Stimulated activated naive B cell treated with anti-CD40 and anti-IgM and Interleukin-4, amounts not matched to agents 10 μg/mL and 1 μg/mL and 100 μg/mL, for 72 hours (primary cell): ENCODE measurements around the gene SLC26A8.

Source experiments
- ATAC-seq, 2 donors: fragments of 150-1000 bp; cut with Tn5 transposase; replicated peaks; 2 replicates each; pipeline ENCODE4 v1.10.0; 2021; ENCODE audit warnings: moderate library complexity in 1 of 2
- DNase-seq: peaks from one replicate; pipeline ENCODE4 v3.0.0; 2021
- H3K27ac Mint-ChIP-seq: one replicate; pipeline ENCODE4 v1.8.0; 2022; ENCODE audit warnings: mild to moderate bottlenecking, mixed read lengths
- H3K27me3 Mint-ChIP-seq, 2 donors: one replicate each; pipeline ENCODE4 v1.8.0; 2022; ENCODE audit warnings: mixed read lengths in 2 of 2
- H3K36me3 Mint-ChIP-seq, 2 donors: one replicate each; pipeline ENCODE4 v1.8.0; 2022; ENCODE audit warnings: mixed read lengths in 2 of 2, mild to moderate bottlenecking in 1 of 2
- H3K4me1 Mint-ChIP-seq, 2 donors: one replicate each; pipeline ENCODE4 v1.8.0; 2022; ENCODE audit warnings: mixed read lengths in 2 of 2, mild to moderate bottlenecking in 1 of 2
- H3K4me3 Mint-ChIP-seq, 2 donors: one replicate each; pipeline ENCODE4 v1.8.0; 2022; ENCODE audit warnings: mild to moderate bottlenecking in 2 of 2, mixed read lengths in 2 of 2, moderate library complexity in 1 of 2
- H3K9me3 Mint-ChIP-seq, 2 donors: one replicate each; pipeline ENCODE4 v1.8.0; 2022; ENCODE audit warnings: mixed read lengths in 2 of 2, mild to moderate bottlenecking in 1 of 2

SLC26A8 gene

DNA sequence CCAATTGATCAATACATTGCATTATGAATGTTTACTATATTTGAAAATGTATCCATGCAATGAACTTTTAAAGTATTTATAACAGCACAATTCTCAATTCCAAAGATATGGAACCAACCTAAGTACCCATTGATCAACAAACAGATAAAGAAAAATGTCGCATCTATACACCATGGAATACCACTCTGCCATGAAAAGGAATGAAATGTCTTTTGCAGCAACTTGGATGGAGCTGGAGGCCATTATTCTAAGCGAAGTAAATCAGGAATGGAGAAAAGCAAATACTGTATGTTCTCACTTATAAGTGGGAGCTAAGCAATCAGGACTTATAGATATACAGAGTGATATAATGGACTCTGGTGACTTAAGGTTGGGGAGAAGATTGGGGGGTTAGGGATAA lies 126.4 kb downstream of the SLC26A8 start:
- Mint-ChIP-seq H3K27ac (no peak overlapping the region), H3K27me3 (no peaks in the 10 kb centered on the region), H3K4me3 (no peak overlapping the region), H3K4me1 (peaks cover 20 to 29% of the 10 kb centered on the region in 2 donors), H3K9me3 (peaks cover 4% of the 10 kb centered on the region in 2 donors), H3K36me3 (peaks cover 27 to 48% of the 10 kb centered on the region in 2 donors)
- ATAC-seq (no peak), DNase-seq (no peak)

DNA sequence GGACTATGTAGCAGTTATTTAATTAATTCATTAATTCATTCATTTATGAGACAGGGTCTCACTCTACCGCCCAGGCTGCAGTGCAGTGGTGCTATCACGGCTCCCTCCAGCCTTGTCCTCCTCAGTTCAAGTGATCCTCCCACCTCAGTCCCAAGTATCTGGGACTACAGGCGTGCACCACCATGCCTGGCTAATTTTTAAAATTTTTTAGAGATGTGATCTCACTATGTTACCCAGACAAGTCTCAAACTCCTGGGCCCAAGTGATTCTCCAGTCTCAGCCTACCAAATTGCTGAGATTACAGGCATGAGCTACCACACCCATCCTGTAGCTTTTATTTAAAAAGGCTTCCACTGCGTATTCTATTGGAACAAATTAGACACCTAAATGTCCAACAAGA lies 127.0 kb downstream of the SLC26A8 start:
- Mint-ChIP-seq H3K27me3 (no peaks in the 10 kb centered on the region), H3K4me1 (peaks cover 20 to 31% of the 10 kb centered on the region in 2 donors), H3K27ac (no peak overlapping the region), H3K4me3 (no peak overlapping the region), H3K9me3 (peaks cover 4% of the 10 kb centered on the region in 2 donors), H3K36me3 (peaks cover 27 to 53% of the 10 kb centered on the region in 2 donors)
- ATAC-seq, result no peak
- no peak for DNase-seq

DNA sequence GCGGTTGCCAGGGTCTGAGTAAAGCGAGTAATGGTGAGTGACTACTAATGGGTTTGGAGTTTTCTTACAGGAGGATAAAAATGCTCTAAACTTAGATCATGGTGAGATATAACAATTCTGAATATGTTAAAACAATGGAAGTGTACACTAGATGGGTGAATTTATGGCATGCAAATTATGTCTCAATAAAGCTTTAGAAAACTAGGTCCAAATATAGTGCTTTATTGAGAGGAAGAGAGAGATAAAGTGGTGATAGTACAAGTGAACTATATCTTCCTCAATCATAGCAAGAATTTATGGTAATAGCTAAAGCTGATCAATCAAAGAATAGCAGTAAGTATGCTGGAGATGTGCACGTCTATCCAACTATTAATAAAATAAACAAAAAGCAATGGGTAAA lies 127.4 kb downstream of the SLC26A8 start:
- Mint-ChIP-seq H3K4me1 (peaks cover 20 to 31% of the 10 kb centered on the region in 2 donors), H3K27ac (no peak overlapping the region)
- no peak for DNase-seq

DNA sequence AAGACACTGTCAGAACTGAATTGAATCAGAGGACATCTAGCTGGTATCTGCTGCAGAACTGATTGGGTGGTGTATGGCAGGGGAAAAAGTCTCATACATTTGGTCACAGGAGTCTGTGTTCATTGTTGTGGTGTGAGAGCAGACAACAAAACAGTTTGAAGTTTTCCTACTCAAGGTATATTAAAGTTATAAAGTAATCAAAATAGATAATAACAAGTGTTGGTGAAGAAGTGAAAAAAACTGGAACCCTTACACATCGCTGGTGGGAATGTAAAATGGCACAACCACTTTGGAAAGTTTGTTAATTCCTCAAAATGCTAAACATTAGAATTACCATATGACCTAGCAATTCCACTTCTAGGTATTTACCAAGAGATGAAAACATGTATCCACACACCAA lies 128.2 kb downstream of the SLC26A8 start:
- DNase-seq (no peak), ATAC-seq (no peak)
- peaks cover 4% of the 10 kb centered on the region in 2 donors for H3K9me3 Mint-ChIP-seq
- no peak overlapping the region for H3K4me3 Mint-ChIP-seq
- peaks cover 20 to 31% of the 10 kb centered on the region in 2 donors for H3K4me1 Mint-ChIP-seq
- H3K27me3 Mint-ChIP-seq, result no peaks in the 10 kb centered on the region
- H3K36me3 Mint-ChIP-seq, result peaks cover 27 to 54% of the 10 kb centered on the region in 2 donors
- H3K27ac Mint-ChIP-seq, result no peak overlapping the region

More for the DNA sequence above, 127.4 kb downstream of the SLC26A8 start:
- H3K9me3 Mint-ChIP-seq, result peaks cover 4% of the 10 kb centered on the region in 2 donors
- ATAC-seq, result no peak
- no peak overlapping the region for H3K4me3 Mint-ChIP-seq
- peaks cover 27 to 55% of the 10 kb centered on the region in 2 donors for H3K36me3 Mint-ChIP-seq
- no peaks in the 10 kb centered on the region for H3K27me3 Mint-ChIP-seq

DNA sequence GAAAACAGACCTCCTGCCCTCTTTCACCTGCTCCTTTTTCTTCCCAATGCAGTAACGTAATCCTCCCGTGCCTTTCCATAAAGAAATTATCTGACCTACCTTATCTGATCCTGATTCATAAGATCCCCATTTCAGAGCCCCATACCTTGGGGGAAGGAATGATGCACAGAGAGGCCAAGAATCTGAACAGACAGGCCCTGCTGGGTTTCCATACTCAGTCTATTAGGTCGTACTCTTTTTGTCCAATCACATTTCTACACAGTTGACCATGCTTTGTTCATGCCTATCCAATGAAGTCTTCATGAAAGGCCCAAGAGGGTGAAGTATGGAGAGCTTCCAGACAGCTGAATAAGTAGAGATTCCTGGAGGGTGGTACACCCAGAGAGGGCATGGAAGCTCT lies 128.9 kb downstream of the SLC26A8 start:
- Mint-ChIP-seq H3K4me1 (peaks cover 20 to 31% of the 10 kb centered on the region in 2 donors), H3K36me3 (peaks cover 28 to 51% of the 10 kb centered on the region in 2 donors), H3K9me3 (peaks cover 4% of the 10 kb centered on the region in 2 donors), H3K27ac (no peak overlapping the region), H3K27me3 (no peaks in the 10 kb centered on the region), H3K4me3 (no peak overlapping the region)
- ATAC-seq (no peak), DNase-seq (no peak)

DNA sequence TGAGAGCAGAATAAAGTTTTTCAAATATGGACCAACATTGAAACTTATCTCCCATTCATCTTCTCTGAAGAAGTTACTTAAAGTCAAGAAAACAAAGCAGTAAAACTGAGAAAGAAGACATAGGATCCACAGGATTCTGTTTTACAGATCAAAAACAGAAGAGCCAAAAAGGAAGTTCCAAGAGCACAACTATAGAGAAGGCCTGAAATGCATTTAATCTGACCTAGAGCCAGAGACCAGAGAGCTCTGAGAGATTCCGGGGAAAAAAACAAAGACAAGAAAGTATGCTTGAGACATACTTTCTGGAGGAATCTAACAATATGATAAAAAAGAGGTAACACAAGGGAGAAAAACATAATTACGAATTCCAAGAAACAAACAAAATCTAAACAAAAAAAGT lies 129.7 kb downstream of the SLC26A8 start:
- DNase-seq (no peak), ATAC-seq (no peak)
- H3K9me3 Mint-ChIP-seq, result peaks cover 4% of the 10 kb centered on the region in 2 donors
- no peak overlapping the region for H3K27ac Mint-ChIP-seq
- no peak overlapping the region for H3K4me3 Mint-ChIP-seq
- H3K27me3 Mint-ChIP-seq, result no peaks in the 10 kb centered on the region
- H3K36me3 Mint-ChIP-seq, result peaks cover 28 to 46% of the 10 kb centered on the region in 2 donors
- peaks cover 19 to 31% of the 10 kb centered on the region in 2 donors for H3K4me1 Mint-ChIP-seq
